Adipose tissue (tissue), 3 donors: ENCODE results near the gene AHNAK2. TPM values are rescaled to one million over a fixed set of nuclear protein-coding genes. Genes with fewer than 3 reads are reported as not detected.

Experiments
- polyA plus RNA-seq, 3 donors: library from polyadenylated mRNA; stranded (reverse); fragments of 200-250 nt; gene quantifications; one replicate each; pipeline ENCODE4 v1.2.3, GENCODE V29; 2013
- donor health status: healthy with polysubstance abuse.
- donor health status: Bipolar disorder and iron deficiency.
- donor health status: healthy.

Gene AHNAK2
- polyA plus RNA-seq, 3 donors = 0.72 to 15.6 (median 2.9) TPM

Other genes with a start within 250 kb of the AHNAK2 start
- 100 to 1,000 TPM; 148 to 213 (median 182) TPM for gene SIVA1, start 225.2 kb downstream of the AHNAK2 start, polyA plus RNA-seq
- 100 to 1,000 TPM in 2 of 3 donors, 10 to 100 TPM in 1; 70.4 to 158 (median 126) TPM for gene AKT1, start 182.6 kb downstream of the AHNAK2 start, polyA plus RNA-seq
- 1 to 10 TPM; 2.8 to 8.4 (median 5.2) TPM for gene ZBTB42, start 177.3 kb downstream of the AHNAK2 start, polyA plus RNA-seq
- 10 to 100 TPM; 10.2 to 17.1 (median 11.8) TPM for gene CEP170B, start 113.1 kb downstream of the AHNAK2 start, polyA plus RNA-seq
- under 1 TPM in 2 of 3 donors, not detected in 1; 0.07 to 0.15 TPM for gene PLD4, start 53.5 kb downstream of the AHNAK2 start, polyA plus RNA-seq
- gene CLBA1, start 7.4 kb upstream of the AHNAK2 start, polyA plus RNA-seq = 10 to 100 TPM in 1 of 3 donors, 1 to 10 TPM in 2; 2.2 to 10.9 (median 2.8) TPM
- gene CDCA4, start 42.7 kb upstream of the AHNAK2 start, polyA plus RNA-seq = 1 to 10 TPM; 2.5 to 4.0 (median 3.5) TPM
- 1 to 10 TPM in 2 of 3 donors, under 1 TPM in 1; 0.37 to 2.7 (median 2.4) TPM for gene GPR132, start 87.1 kb upstream of the AHNAK2 start, polyA plus RNA-seq
- gene JAG2, start 190.4 kb upstream of the AHNAK2 start, polyA plus RNA-seq = 10 to 100 TPM in 2 of 3 donors, 1 to 10 TPM in 1; 8.8 to 33.1 (median 19.0) TPM
- gene NUDT14, start 202.9 kb upstream of the AHNAK2 start, polyA plus RNA-seq = 10 to 100 TPM; 23.7 to 29.2 (median 26.2) TPM